ENCODE data around the gene CDK4.

Gene CDK4

GRCh38 chr12:57738661-57739237, 13.4 kb downstream of the CDK4 start, which contains the start of gene AGAP2:
Gene AGAP2 (minus strand): TSS chr12:57738742. CDS start chr12:57738246, 496 bp downstream.
- DNase-seq (ENCODE audit: low spot score) = no peak

GRCh38 chr12:57737467-57738460, 14.3 kb downstream of the CDK4 start:
- DNase-seq (ENCODE audit: low spot score) = no peak

DNA sequence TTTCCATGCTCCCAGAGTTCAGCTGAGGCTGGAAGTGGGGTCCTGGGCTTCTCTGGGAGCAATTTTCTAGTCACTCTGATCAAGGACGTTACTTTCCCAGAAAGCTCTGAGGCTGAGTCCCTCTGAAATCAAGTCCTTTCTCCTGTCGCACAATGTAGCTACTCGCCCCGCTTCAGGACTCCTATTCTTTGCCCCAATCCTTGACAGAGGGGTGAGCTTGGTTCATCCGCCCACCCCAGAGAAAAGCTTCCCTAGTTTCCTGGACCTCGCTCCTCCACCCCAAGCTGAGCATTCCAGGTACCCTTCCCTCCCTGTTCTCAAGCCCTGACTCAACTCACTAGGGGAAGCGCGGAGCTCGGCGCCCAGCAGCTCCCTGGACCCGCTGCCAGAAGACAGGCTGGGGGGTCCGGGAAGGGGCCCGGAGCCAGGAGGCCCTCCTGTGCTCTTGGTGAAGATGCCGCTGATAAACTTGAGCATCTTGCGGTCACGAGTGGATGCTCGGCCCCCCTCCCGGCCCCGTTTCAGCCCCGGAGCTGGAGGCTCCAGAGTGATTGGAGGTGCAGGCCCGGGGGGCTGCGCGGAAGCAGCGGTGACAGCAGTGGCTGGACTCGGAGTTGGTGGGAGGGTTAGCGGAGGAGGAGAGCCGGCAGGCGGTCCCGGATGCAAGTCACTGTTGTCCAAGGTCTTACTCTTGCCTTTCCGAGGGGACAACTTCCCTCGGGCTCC, 15.2 kb downstream of the CDK4 start:
- no peak for DNase-seq (ENCODE audit: low spot score)

- DNase-seq (ENCODE audit: low spot score) = peak; percentile 69
These were observed 16.0 kb downstream of the CDK4 start for GRCh38 chr12:57735952-57736740.

- DNase-seq (ENCODE audit: low spot score) = no peak
These were observed 16.8 kb downstream of the CDK4 start for GRCh38 chr12:57735198-57735855.

DNA sequence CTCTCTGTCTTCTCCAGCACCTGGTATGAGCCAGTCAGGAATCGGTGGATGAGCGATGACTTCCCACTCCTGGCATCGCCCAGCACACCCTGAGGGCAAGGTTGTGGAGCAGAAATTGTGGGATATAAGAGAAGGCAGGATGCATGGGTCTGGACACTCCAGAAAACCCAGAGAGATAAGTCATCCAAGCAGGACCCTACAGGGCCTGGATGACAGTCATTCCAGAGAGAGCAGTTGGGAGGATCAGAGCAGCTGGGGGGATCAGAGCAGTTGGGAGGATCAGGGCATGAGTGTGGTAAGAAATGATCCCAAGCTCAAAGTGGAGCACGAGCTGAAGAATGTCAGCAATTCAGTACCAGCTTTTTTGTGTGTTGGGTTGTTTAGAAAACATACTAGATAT, 17.5 kb downstream of the CDK4 start:
- no peak for DNase-seq (ENCODE audit: low spot score)

GRCh38 chr12:57733928-57734327, 18.2 kb downstream of the CDK4 start:
- no peak for DNase-seq (ENCODE audit: low spot score)

GRCh38 chr12:57732726-57733593, 19.1 kb downstream of the CDK4 start:
- no peak for DNase-seq (ENCODE audit: low spot score)

DNA sequence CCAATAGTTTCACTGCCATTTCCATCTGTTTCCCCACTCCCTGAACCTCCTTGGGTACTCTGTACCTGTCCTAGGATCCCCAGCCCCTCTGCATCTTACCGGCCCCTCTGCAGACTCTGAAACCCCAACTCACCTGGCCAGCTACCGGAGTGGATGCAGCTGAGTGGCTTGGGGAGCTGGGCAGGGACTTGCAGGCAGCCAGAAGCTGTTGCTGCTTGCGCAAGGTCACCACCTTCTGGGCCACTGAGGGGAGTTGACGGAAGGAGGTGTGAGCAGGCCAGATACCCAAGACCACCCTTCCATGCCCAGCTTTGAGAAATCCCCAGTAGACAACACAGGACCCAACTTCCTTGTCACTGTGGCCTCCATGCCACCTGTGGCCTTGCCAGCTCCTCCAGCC, 19.8 kb downstream of the CDK4 start:
- DNase-seq (ENCODE audit: low spot score) = no peak

GRCh38 chr12:57731411-57732080, 20.6 kb downstream of the CDK4 start:
- DNase-seq (ENCODE audit: low spot score) = no peak

DNA sequence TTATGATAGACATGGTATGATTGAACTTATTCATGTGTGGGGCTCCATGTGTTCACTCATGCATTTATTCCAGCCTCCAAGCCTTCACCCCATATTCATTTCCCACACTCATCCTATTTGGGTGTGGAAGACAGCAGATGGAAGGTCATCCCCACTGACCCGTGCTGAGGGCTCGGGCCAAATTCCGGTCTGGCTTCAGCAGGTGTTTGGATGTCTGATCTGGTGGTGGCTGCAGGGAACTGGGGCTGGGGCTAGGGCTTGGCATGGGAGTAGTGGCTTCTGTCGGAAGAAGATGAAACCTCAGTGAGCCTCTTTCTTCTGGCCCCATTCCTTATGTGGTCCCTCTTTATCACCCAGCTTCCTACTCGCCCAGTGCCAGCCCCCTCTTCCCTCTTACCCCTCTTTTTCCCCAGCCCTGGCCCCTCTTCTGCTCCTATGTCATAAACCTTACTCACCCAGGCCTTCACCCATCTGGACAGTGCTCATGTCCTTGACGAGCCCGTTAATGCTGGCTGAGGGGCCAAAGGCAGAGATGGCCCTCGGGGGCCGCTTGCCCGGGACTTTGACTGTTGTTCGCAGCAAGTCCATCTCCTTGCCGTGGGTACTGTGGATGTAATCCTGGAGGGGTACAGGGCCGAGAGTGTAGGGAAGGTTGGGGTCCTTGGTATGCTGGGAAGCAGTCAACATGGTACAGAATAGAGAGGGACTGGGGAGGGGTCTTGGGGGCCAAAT, 21.6 kb downstream of the CDK4 start:
- no peak for DNase-seq (ENCODE audit: low spot score)

DNA sequence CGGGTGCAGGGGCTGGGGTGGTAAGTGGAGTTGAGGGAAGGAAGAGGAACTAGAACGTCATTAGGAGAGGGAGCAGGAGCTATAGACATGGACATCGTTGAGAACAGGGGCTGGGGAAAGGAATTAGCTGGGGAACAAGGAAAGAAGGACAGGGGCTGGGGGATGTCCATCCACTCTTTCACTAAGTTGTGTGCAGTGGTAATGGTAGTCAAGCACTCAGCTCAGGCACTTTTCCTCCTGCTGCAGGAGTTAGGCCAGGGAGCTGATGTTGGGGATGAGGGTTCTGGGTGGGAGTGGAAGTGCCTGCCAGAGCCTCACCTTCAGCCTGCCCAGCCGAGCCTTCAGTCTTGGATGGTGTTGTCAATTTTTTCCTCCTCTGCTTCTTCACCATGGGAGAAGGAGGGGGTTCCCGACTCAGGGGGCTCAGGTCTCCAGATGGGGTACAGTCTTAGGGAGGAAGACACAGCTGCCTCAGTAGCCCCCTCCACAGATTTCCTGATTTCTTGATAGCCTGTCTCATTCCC, 22.7 kb downstream of the CDK4 start:
- no peak for DNase-seq (ENCODE audit: low spot score)

GRCh38 chr12:57727758-57728395, 24.2 kb downstream of the CDK4 start:
- DNase-seq (ENCODE audit: low spot score) = no peak

- no peak for DNase-seq (ENCODE audit: low spot score)
These were observed 25.0 kb downstream of the CDK4 start for GRCh38 chr12:57726884-57727757.

GRCh38 chr12:57726151-57726883, 25.8 kb downstream of the CDK4 start:
- peak; percentile 93 for DNase-seq (ENCODE audit: low spot score)

DNA sequence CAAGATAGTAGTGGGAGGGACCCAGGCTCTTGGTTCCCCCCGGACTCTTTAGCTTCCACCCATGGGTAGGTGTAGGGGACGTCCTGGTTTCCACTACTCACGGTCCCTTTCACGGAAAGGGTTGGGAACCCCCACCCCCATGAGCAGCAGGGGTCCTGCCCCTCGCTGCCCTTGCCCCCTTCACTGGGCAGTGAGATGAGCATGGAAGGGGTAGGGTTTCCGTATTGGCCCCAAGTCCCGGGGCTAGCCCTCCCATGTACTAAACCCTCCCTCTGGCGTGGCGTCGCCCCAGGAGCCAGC, 26.3 kb downstream of the CDK4 start:
- no peak for DNase-seq (ENCODE audit: low spot score)

Measured in RKO (cell line).